Measurements from ENCODE around the gene NACC2. TPM values are rescaled to one million over a fixed set of nuclear protein-coding genes. Genes with fewer than 3 reads are reported as not detected.
A peak's percentile ranks its signal among the peaks of the same experiment; 100 is the strongest.

Gene NACC2
- total and polyA plus RNA-seq, 10 donors: 2.1 to 34.9 (median 23.7) TPM

GRCh38 chr9:136017289-136018190 is 77.5 kb downstream of the NACC2 start:
- H3K4me3 ChIP-seq: no peak overlapping the region
- intact Hi-C loops (cut with DNase I; ENCODE audit: low total_unique reads): no loop called here
- DNase-seq: peak; percentile 63
- no peaks in the 10 kb centered on the region for H3K9me3 ChIP-seq
- peaks cover 0 to 59% (median 5%) of the 10 kb centered on the region in 6 donors for H3K36me3 ChIP-seq
- no peak overlapping the region for H3K27ac ChIP-seq
- 87 to 100% (median 91%) methylated on average over 13 to 27 of the region's 27 CpGs for WGBS, 5 donors
- no peak for TF ChIP-seq POLR2AphosphoS5 (IDR thresholded peaks at IDR 0.05)
- TF ChIP-seq, protein P1, sequence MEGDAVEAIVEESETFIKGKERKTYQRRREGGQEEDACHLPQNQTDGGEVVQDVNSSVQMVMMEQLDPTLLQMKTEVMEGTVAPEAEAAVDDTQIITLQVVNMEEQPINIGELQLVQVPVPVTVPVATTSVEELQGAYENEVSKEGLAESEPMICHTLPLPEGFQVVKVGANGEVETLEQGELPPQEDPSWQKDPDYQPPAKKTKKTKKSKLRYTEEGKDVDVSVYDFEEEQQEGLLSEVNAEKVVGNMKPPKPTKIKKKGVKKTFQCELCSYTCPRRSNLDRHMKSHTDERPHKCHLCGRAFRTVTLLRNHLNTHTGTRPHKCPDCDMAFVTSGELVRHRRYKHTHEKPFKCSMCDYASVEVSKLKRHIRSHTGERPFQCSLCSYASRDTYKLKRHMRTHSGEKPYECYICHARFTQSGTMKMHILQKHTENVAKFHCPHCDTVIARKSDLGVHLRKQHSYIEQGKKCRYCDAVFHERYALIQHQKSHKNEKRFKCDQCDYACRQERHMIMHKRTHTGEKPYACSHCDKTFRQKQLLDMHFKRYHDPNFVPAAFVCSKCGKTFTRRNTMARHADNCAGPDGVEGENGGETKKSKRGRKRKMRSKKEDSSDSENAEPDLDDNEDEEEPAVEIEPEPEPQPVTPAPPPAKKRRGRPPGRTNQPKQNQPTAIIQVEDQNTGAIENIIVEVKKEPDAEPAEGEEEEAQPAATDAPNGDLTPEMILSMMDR (IDR thresholded peaks at IDR 0.05 in 8 of 11, conservative IDR thresholded peaks at IDR 0.05 in 3 of 11): no peak
- TF ChIP-seq POLR2A (IDR thresholded peaks at IDR 0.05): no peak
- peaks cover 0 to 53% (median 23%) of the 10 kb centered on the region in 6 donors for H3K4me1 ChIP-seq
- no peaks in the 10 kb centered on the region for H3K27me3 ChIP-seq (replicated peaks in 1 of 7)

DNA sequence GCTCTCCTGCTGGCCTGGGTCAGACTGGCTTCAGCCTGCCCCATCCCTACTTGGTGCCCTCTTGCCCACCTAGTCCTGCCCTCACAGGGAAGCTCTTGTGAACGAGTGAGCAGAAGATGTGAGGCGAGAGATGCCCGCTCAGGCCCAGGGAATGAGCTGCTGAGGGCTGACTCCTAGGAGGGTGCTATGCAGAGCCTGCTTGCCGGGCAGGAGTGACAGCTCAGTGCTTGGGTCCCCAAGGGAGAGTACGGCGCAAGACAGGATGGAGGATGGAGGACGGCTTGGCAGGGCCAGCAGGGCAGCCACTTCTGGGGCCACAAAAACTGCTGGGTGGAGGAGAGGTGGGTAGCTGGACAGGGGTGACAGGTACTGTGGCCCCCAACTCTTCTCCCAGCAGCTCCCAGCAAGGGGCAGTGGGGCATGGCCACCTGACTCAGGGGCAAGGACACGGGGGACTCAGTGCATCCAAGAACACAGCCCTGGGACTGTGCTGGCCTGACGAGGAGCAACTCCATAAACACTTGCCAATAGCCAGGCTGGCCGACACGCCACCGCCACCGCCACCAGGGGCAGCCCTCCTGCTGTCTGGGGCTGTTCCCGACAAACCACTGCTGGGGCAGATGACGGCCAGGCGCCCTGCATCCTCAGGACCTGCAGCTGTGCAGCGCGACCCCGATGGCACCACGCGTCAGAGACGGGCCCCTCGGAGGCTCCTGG is 78.4 kb downstream of the NACC2 start:
- Histone ChIP-seq H3K36me3 (peaks cover 0 to 67% (median 8%) of the 10 kb centered on the region in 6 donors), H3K4me3 (no peak overlapping the region), H3K27me3 (replicated peaks in 1 of 7) (no peaks in the 10 kb centered on the region), H3K4me1 (peaks cover 0 to 61% (median 31%) of the 10 kb centered on the region in 6 donors), H3K9me3 (no peaks in the 10 kb centered on the region), H3K27ac (no peak overlapping the region)
- peak; percentile 73 for DNase-seq
- intact Hi-C loops (cut with DNase I; ENCODE audit: low total_unique reads): no loop called here
- TF ChIP-seq POLR2A (IDR thresholded peaks at IDR 0.05): no peak
- no peak for TF ChIP-seq POLR2AphosphoS5 (IDR thresholded peaks at IDR 0.05)
- TF ChIP-seq, protein P1 (IDR thresholded peaks at IDR 0.05 in 8 of 11, conservative IDR thresholded peaks at IDR 0.05 in 3 of 11): no peak
- 85 to 96% (median 94%) methylated on average over 11 to 23 of the region's 23 CpGs for WGBS, 5 donors

GRCh38 chr9:136015656-136016571 is 79.2 kb downstream of the NACC2 start:
- H3K9me3 ChIP-seq: no peaks in the 10 kb centered on the region
- DNase-seq: peak; percentile 59
- no peak overlapping the region for H3K4me3 ChIP-seq
- H3K36me3 ChIP-seq: peaks cover 0 to 75% (median 13%) of the 10 kb centered on the region in 6 donors
- intact Hi-C loops (cut with DNase I; ENCODE audit: low total_unique reads): no loop called here
- H3K27ac ChIP-seq: peak overlapping the region in 1 of 8 donors; percentile 57
- 86 to 95% (median 93%) methylated on average over 25 to 28 of the region's 28 CpGs for whole genome bisulfite sequencing, 5 donors
- peaks cover 0 to 62% (median 36%) of the 10 kb centered on the region in 6 donors for H3K4me1 ChIP-seq
- no peaks in the 10 kb centered on the region for H3K27me3 ChIP-seq (replicated peaks in 1 of 7)
- TF ChIP-seq POLR2AphosphoS5 (IDR thresholded peaks at IDR 0.05): no peak
